ENCODE measurements around the gene UBR3.

UBR3 gene

GRCh38 chr2:170063456-170064235 is 236.4 kb downstream of the UBR3 start:
- DNase-seq, result no peak

GRCh38 chr2:170070778-170071177 is 243.5 kb downstream of the UBR3 start:
- DNase-seq, result no peak

GRCh38 chr2:170073288-170073687 is 246.0 kb downstream of the UBR3 start:
- peak; percentile 37 for DNase-seq

- no peak for DNase-seq
Observed at GRCh38 chr2:170076189-170076588, 248.9 kb downstream of the UBR3 start.

- DNase-seq, result no peak
Observed at GRCh38 chr2:170077830-170078569, 250.7 kb downstream of the UBR3 start.

- no peak for DNase-seq
Observed at GRCh38 chr2:170084820-170085491, 257.7 kb downstream of the UBR3 start.

GRCh38 chr2:170086117-170086688 is 258.9 kb downstream of the UBR3 start:
- no peak for DNase-seq

- DNase-seq, result no peak
Observed at GRCh38 chr2:170086751-170087412, 259.6 kb downstream of the UBR3 start.

- DNase-seq, result no peak
Observed at GRCh38 chr2:170087413-170087793, 260.1 kb downstream of the UBR3 start.

- DNase-seq, result no peak
Observed at GRCh38 chr2:170088776-170089175, 261.5 kb downstream of the UBR3 start.

GRCh38 chr2:170090229-170090628 is 263.0 kb downstream of the UBR3 start:
- DNase-seq, result no peak

GRCh38 chr2:170091436-170091835 is 264.2 kb downstream of the UBR3 start:
- DNase-seq, result no peak

- DNase-seq, result no peak
Observed at GRCh38 chr2:170092436-170093060, 265.3 kb downstream of the UBR3 start.

- no peak for DNase-seq
Observed at GRCh38 chr2:170095380-170095779, 268.1 kb downstream of the UBR3 start.

- DNase-seq, result no peak
Observed at GRCh38 chr2:170098626-170099312, 271.5 kb downstream of the UBR3 start.

GRCh38 chr2:170101789-170102188 is 274.5 kb downstream of the UBR3 start:
- no peak for DNase-seq

GRCh38 chr2:170106102-170106840 is 279.0 kb downstream of the UBR3 start:
- no peak for DNase-seq

- no peak for DNase-seq
Observed at GRCh38 chr2:170113168-170113894, 286.1 kb downstream of the UBR3 start.

- no peak for DNase-seq
Observed at GRCh38 chr2:170115501-170116229, 288.4 kb downstream of the UBR3 start.

GRCh38 chr2:170118641-170119040 is 291.4 kb downstream of the UBR3 start:
- no peak for DNase-seq

All from GF-D8 (cell line).